Loucy (cell line): ENCODE data around the gene HCN2.

Experiments
- H2AFZ ChIP-seq: fragments of 200-600 bp; sonication (generic); 2 replicates; pipeline ENCODE4 v1.6.0; 2016; ENCODE audit warnings: antibody characterized with exemption, mild to moderate bottlenecking, low read length, moderate library complexity
- H3F3A ChIP-seq: fragments of 200-600 bp; 2 replicates; pipeline ENCODE4 v1.6.0; 2016; ENCODE audit warnings: antibody characterized with exemption, low read depth, mild to moderate bottlenecking
- H3K27me3 ChIP-seq: fragments of 200-600 bp; sonication (generic); 2 replicates; pipeline ENCODE4 v1.6.1; 2014; ENCODE audit warnings: low read length, mild to moderate bottlenecking; ENCODE audit not compliant: insufficient read depth, poor library complexity, severe bottlenecking
- H3K36me3 ChIP-seq: fragments of 200-600 bp; sonication (generic); 2 replicates; pipeline ENCODE4 v1.6.1; 2016; ENCODE audit warnings: low read length; ENCODE audit not compliant: insufficient read depth
- H3K4me1 ChIP-seq: fragments of 200-600 bp; sonication (generic); 2 replicates; pipeline ENCODE4 v1.5.1; 2014; ENCODE audit warnings: low read length, mild to moderate bottlenecking; ENCODE audit not compliant: insufficient read depth, poor library complexity, severe bottlenecking
- H3K4me2 ChIP-seq: fragments of 200-600 bp; sonication (generic); 2 replicates; pipeline ENCODE4 v1.6.0; 2014; ENCODE audit warnings: antibody characterized with exemption, low read length, low read depth, mild to moderate bottlenecking; ENCODE audit not compliant: poor library complexity, severe bottlenecking
- H3K4me3 ChIP-seq: fragments of 200-600 bp; sonication (generic); 2 replicates; pipeline ENCODE4 v1.5.1; 2014; ENCODE audit warnings: low read length, mild to moderate bottlenecking, mixed read lengths; ENCODE audit not compliant: poor library complexity, severe bottlenecking
- H3K79me2 ChIP-seq: fragments of 200-600 bp; sonication (generic); 2 replicates; pipeline ENCODE4 v1.6.1; 2014; ENCODE audit warnings: low read length; ENCODE audit not compliant: insufficient read depth
- H3K9ac ChIP-seq: fragments of 200-600 bp; sonication (generic); 2 replicates; pipeline ENCODE4 v1.6.0; 2014; ENCODE audit warnings: mild to moderate bottlenecking, low read depth, low read length, moderate library complexity; ENCODE audit not compliant: poor library complexity, severe bottlenecking
- H3K9me2 ChIP-seq: fragments of 200-600 bp; sonication (generic); replicated peaks from 2 replicates; pipeline ENCODE4 v1.6.1; 2016; ENCODE audit warnings: low read depth, low read length, mixed read lengths
- H3K9me3 ChIP-seq: fragments of 200-600 bp; sonication (generic); 2 replicates; pipeline ENCODE4 v1.6.1; 2014; ENCODE audit warnings: mild to moderate bottlenecking, antibody characterized with exemption, low read length, low read depth; ENCODE audit not compliant: insufficient read depth
- H4K20me1 ChIP-seq: fragments of 200-600 bp; sonication (generic); 2 replicates; pipeline ENCODE4 v1.6.0; 2014; ENCODE audit warnings: antibody characterized with exemption, low read length, mild to moderate bottlenecking; ENCODE audit not compliant: insufficient read depth, poor library complexity, severe bottlenecking
- CTCF ChIP-seq: fragments of 200-600 bp; sonication (generic); conservative IDR thresholded peaks from 2 replicates; pipeline ENCODE4 v1.5.1; 2014; ENCODE audit warnings: mild to moderate bottlenecking, antibody characterized with exemption, low read length
- EZH2phosphoT487 ChIP-seq: fragments of 200-600 bp; IDR thresholded peaks from 2 replicates; pipeline ENCODE4 v1.6.1; 2018; ENCODE audit warnings: antibody characterized with exemption, mild to moderate bottlenecking, moderate library complexity, borderline replicate concordance

The HCN2 gene

GRCh38 chr19:547836-548720, 41.6 kb upstream of the HCN2 start:
- Histone ChIP-seq H3K4me2 (no peak overlapping the region), H4K20me1 (no peaks in the 10 kb centered on the region), H3K4me1 (no peaks in the 10 kb centered on the region), H3K9me3 (no peaks in the 10 kb centered on the region), H3K9ac (no peak overlapping the region), H3K9me2 (no peaks in the 10 kb centered on the region), H3K4me3 (no peak overlapping the region), H3F3A (no peaks in the 10 kb centered on the region), H3K27me3 (no peaks in the 10 kb centered on the region), H3K36me3 (no peaks in the 10 kb centered on the region), H2AFZ (no peak overlapping the region), H3K79me2 (no peaks in the 10 kb centered on the region)
- TF ChIP-seq CTCF (no peak), EZH2phosphoT487 (no peak)

GRCh38 chr19:548886-549830, 40.5 kb upstream of the HCN2 start:
- no peaks in the 10 kb centered on the region for H3K9me3 ChIP-seq
- H2AFZ ChIP-seq, result no peak overlapping the region
- no peaks in the 10 kb centered on the region for H3K79me2 ChIP-seq
- H3K27me3 ChIP-seq, result no peaks in the 10 kb centered on the region
- TF ChIP-seq CTCF (no peak), EZH2phosphoT487 (no peak)
- no peak overlapping the region for H3K4me3 ChIP-seq
- no peaks in the 10 kb centered on the region for H3F3A ChIP-seq
- no peaks in the 10 kb centered on the region for H3K4me1 ChIP-seq
- no peaks in the 10 kb centered on the region for H3K36me3 ChIP-seq
- no peaks in the 10 kb centered on the region for H3K9me2 ChIP-seq
- no peaks in the 10 kb centered on the region for H4K20me1 ChIP-seq
- no peak overlapping the region for H3K9ac ChIP-seq
- H3K4me2 ChIP-seq, result no peak overlapping the region

GRCh38 chr19:554817-555216, 34.9 kb upstream of the HCN2 start:
- Histone ChIP-seq H3K4me2 (no peak overlapping the region), H2AFZ (no peak overlapping the region), H3K9me3 (no peaks in the 10 kb centered on the region), H3K9me2 (no peaks in the 10 kb centered on the region), H3K9ac (no peak overlapping the region), H3K4me3 (no peak overlapping the region), H3F3A (no peaks in the 10 kb centered on the region), H4K20me1 (no peaks in the 10 kb centered on the region), H3K4me1 (no peaks in the 10 kb centered on the region), H3K36me3 (no peaks in the 10 kb centered on the region), H3K27me3 (no peaks in the 10 kb centered on the region), H3K79me2 (no peaks in the 10 kb centered on the region)
- TF ChIP-seq EZH2phosphoT487 (no peak), CTCF (no peak)
